ACC112 (cell line): ENCODE measurements around the gene EFNA2.

Experiments used
- H2AFZ ChIP-seq: fragments of 200-600 bp; sonication (generic); one replicate; pipeline ENCODE4 v1.6.0; 2017; ENCODE audit warnings: antibody characterized with exemption, low read length; ENCODE audit not compliant: unreplicated experiment
- H3K27ac ChIP-seq: fragments of 200-600 bp; sonication (generic); 2 replicates; pipeline ENCODE4 v1.5.1; 2014; ENCODE audit warnings: low read depth, mild to moderate bottlenecking, antibody characterized with exemption, low read length, moderate library complexity
- H3K27me3 ChIP-seq: fragments of 200-600 bp; sonication (generic); 2 replicates; pipeline ENCODE4 v1.6.1; 2014; ENCODE audit warnings: mild to moderate bottlenecking, antibody characterized with exemption, low read length, moderate library complexity, mixed read lengths; ENCODE audit not compliant: insufficient read depth
- H3K36me3 ChIP-seq: fragments of 200-600 bp; sonication (generic); 2 replicates; pipeline ENCODE4 v1.6.1; 2016; ENCODE audit warnings: mild to moderate bottlenecking, antibody characterized with exemption, low read length, moderate library complexity, mixed read lengths; ENCODE audit not compliant: insufficient read depth
- H3K4me1 ChIP-seq: fragments of 200-600 bp; sonication (generic); one replicate; pipeline ENCODE4 v1.6.1; 2016; ENCODE audit warnings: low read length, mixed read lengths; ENCODE audit not compliant: insufficient read depth, unreplicated experiment, control insufficient read depth
- H3K4me3 ChIP-seq: fragments of 200-600 bp; sonication (generic); 2 replicates; pipeline ENCODE4 v1.5.1; 2014; ENCODE audit warnings: mild to moderate bottlenecking, low read depth, low read length
- H3K79me2 ChIP-seq: fragments of 200-600 bp; sonication (generic); one replicate; pipeline ENCODE4 v1.6.0; 2016; ENCODE audit warnings: low read length; ENCODE audit not compliant: control insufficient read depth, unreplicated experiment, insufficient read depth

Gene EFNA2

DNA sequence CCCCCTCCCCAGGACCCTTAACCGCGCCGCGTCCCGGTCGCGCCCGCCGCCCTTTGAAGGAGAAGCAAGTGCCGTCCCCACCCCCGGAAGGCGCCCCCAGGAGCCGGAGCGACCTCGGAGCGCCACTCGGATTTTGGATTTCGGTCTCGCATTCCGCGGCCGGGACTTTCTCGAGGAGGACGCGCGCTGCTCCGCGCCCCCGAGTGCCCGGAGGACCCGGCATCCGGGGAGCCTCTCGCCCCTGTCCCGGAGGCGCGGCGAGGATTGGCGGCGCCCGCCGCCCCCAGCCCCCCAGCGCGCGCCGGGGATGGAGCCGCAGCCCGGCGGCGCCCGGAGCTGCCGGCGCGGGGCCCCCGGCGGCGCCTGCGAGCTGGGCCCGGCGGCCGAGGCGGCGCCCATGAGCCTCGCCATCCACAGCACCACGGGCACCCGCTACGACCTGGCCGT is 35.7 kb upstream of the EFNA2 start:
- H3K27ac ChIP-seq: peak overlapping the region; percentile 98
- no peak overlapping the region for H2AFZ ChIP-seq
- H3K27me3 ChIP-seq: no peaks in the 10 kb centered on the region
- H3K36me3 ChIP-seq: peaks cover 25% of the 10 kb centered on the region; the same call in 1 of the 2 replicates
- peaks cover 23% of the 10 kb centered on the region for H3K4me1 ChIP-seq
- H3K79me2 ChIP-seq: peaks cover 38% of the 10 kb centered on the region
- peak overlapping the region; percentile 96 for H3K4me3 ChIP-seq

DNA sequence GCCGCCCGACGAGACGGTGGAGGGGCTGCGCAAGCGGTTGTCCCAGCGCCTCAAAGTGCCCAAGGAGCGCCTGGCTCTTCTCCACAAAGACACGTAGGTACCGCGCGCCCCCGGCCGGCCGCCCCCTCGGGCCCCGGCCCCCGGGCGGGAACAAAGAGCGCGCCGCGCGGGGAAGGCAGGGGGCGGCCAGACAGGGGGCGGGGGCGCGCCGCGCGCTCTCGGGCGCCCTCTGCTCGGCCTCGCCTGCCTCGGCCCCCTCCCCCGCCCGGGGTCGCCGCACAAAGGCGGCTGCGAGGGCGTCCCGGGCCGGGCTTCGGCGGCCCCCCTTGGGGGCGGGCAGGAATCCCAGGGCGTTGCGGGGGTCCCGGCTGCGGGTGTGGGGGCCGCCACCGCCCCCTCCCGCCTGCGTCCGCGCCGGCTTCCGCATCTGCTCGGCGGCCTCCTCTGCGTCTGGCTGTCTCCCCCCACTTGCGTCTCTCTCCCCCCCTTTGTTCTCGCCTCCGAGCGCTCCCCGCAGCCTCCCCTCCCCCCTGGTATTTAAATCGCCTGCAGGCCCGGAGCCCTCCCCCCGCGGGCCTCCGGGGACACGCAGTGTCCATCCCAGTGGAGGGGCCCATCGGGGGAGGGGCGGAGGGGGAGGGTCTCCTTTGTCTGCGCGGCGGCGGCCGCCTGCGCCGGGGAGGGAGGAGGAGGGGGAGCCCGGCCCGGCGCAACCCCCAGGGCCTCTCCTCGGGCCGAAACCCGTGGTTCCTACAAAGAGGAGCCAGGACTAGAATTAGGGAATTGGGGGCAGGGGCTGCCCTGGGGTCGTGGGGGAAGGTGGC is 35.0 kb upstream of the EFNA2 start:
- peak overlapping the region; percentile 98 for H3K27ac ChIP-seq
- peaks cover 31% of the 10 kb centered on the region; the same call in 1 of the 2 replicates for H3K36me3 ChIP-seq
- H3K79me2 ChIP-seq: peaks cover 44% of the 10 kb centered on the region
- peaks cover 24% of the 10 kb centered on the region for H3K4me1 ChIP-seq
- H3K4me3 ChIP-seq: peak overlapping the region; percentile 96
- no peak overlapping the region for H2AFZ ChIP-seq
- no peaks in the 10 kb centered on the region for H3K27me3 ChIP-seq

DNA sequence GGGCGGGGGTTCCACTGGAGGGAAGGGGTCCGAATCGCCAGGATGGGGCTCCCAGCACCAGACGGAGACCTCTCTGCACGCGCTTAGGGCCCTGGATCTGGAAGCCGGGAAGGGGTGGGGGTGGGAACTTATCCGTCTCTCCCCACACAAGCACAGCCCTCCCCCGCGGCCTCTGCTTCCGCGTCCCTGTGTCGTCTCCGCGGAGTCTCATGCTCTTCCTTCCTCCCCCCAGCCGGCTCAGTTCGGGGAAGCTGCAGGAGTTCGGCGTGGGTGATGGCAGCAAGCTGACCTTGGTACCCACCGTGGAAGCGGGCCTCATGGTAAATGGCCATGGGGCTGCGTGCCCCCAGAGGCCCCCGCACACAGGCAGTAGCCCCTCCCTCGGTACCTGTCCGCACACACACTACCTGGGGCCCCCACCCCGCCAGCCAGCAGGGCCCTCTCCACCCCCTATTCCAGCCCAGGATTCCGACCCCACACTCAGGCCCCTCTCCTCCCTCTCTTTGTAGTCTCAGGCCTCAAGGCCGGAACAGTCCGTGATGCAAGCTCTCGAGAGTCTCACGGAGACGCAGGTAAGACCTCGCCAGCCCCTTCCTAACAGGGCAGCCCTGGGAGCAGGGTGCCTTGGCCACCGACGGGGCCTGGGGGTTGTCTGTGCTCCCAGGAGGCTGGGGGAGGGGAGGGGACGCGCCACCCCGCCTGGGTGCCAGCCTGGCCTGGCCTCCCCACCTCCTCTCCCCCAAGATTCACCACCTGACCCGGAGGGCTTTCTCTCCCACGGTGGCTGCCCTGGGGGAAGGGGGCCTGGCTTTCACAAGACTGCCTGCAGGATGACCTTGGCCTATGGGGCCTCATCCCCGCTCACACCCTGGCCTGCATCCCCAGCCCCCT is 34.1 kb upstream of the EFNA2 start:
- Histone ChIP-seq H3K4me3 (peak overlapping the region; percentile 96), H2AFZ (no peak overlapping the region), H3K4me1 (peaks cover 32% of the 10 kb centered on the region), H3K27me3 (no peaks in the 10 kb centered on the region), H3K36me3 (peaks cover 33% of the 10 kb centered on the region; the same call in 1 of the 2 replicates), H3K27ac (peak overlapping the region; percentile 98), H3K79me2 (peaks cover 45% of the 10 kb centered on the region)

DNA sequence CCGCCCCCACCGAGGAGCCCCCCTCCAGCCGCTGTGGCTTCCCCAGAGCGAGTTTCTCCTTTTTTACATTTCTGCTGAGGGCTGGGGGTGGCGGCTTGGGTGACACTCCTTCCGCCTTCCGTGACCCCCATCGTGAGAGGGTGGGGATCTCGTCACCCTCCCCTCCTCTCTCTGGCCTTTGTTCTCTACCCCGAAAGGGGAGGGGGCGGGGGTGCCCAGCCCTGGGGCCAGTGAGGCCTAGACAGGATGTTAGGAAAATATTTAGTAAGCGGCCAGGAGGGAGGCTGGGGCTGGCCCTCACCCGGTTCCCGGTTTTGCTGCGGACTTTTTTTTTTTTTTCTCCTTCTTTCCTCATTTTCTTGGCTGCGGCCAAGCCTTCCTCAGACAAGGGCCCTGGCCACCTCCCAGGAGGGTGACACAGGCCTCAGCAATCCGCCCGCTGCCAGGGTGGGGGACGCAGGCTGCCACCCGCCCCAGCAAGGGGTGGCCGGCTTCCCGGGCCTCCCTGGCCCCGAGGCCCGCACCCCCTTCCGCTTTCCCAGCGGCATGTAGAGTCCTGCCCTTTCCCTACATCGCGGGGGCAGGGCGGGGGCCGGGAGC is 33.4 kb upstream of the EFNA2 start:
- peak overlapping the region; percentile 98 for H3K27ac ChIP-seq
- H2AFZ ChIP-seq: no peak overlapping the region
- peak overlapping the region; percentile 96 for H3K4me3 ChIP-seq
- H3K4me1 ChIP-seq: peaks cover 37% of the 10 kb centered on the region
- H3K79me2 ChIP-seq: peaks cover 51% of the 10 kb centered on the region
- no peaks in the 10 kb centered on the region for H3K27me3 ChIP-seq
- peaks cover 33% of the 10 kb centered on the region; the same call in 1 of the 2 replicates for H3K36me3 ChIP-seq

DNA sequence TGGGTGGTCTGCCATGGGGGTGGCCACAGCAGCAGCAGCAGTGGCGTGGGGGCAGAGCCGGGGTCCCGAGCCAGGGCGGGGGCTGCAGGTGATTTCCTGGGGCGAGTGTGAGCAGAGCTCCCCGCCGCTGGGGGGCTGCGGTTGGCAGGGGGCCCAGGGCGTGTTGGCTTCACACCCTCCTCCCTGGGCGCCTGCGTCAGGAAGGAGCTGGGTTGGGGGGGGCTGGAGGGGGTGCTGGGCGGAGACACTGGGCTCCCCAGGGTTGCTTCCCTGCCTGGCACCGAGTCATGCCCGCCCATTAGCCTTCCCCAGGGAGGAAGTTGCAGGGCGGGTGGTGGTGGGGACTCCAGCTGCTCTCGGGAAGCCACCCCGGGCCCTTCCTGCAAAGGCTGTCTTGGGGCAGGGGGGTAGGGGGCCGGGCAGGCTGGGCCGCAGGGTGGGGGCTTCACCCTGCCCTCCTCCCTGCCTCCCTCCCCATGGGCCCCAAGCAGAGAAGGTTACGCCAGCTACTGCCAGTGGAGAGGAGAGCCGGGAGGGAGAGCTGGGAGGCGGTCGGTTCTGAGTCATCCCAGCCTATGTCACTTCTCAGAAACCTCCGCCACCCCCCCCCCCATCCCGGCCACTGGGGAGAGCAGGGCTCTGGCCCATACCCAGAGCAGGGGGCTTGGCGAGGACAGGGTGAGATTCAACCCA is 32.7 kb upstream of the EFNA2 start:
- Histone ChIP-seq H2AFZ (no peak overlapping the region), H3K27ac (peak overlapping the region; percentile 98), H3K4me3 (peak overlapping the region; percentile 96), H3K27me3 (no peaks in the 10 kb centered on the region), H3K4me1 (peaks cover 41% of the 10 kb centered on the region), H3K79me2 (peaks cover 51% of the 10 kb centered on the region), H3K36me3 (peaks cover 33% of the 10 kb centered on the region; the same call in 1 of the 2 replicates)

DNA sequence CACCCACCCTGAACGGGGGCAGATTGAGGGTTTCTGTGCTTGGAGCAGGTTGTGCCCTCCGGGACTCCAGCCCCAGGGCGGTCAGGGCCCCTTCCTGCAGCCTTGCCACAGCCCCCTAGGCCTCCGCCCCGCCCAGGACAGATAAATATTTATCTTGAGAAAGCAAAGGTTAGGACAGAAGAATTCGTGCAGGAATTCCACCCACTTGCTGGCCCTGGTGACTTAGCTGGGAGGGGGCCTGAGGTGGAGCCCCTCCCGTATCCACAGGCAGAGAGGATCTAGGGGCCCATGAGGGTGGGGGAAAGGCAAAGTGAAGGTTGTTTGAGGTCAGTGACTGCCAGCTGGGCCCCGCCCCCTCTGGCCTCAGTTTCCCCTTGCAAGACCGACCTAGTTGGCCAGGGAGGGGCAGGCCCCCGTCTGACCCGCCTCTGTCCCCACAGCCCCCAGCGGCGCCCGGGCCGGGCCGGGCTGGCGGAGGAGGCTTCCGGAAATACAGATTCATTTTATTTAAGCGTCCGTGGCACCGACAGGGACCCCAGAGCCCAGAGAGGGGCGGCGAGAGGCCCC is 32.1 kb upstream of the EFNA2 start:
- H3K27me3 ChIP-seq: no peaks in the 10 kb centered on the region
- H2AFZ ChIP-seq: no peak overlapping the region
- H3K79me2 ChIP-seq: peaks cover 51% of the 10 kb centered on the region
- peaks cover 47% of the 10 kb centered on the region for H3K4me1 ChIP-seq
- peak overlapping the region; percentile 76 for H3K4me3 ChIP-seq
- H3K36me3 ChIP-seq: peaks cover 33% of the 10 kb centered on the region; the same call in 1 of the 2 replicates
- peak overlapping the region; percentile 98 for H3K27ac ChIP-seq

DNA sequence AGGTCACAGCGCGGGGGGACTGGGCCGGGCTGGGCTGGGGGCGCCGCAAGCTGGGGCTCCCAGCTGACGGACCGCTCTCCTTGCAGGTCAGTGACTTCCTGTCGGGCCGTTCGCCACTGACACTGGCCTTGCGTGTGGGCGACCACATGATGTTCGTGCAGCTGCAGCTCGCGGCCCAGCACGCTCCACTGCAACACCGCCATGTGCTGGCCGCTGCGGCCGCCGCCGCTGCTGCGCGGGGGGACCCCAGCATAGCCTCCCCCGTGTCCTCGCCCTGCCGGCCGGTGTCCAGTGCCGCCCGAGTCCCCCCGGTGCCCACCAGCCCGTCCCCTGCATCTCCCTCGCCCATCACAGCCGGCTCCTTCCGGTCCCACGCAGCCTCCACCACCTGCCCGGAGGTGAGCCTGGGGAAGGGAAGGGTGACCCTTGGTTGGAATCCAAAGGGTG is 31.6 kb upstream of the EFNA2 start:
- H3K4me1 ChIP-seq: peaks cover 49% of the 10 kb centered on the region
- peaks cover 51% of the 10 kb centered on the region for H3K79me2 ChIP-seq
- peak overlapping the region; percentile 76 for H3K4me3 ChIP-seq
- peaks cover 33% of the 10 kb centered on the region; the same call in 1 of the 2 replicates for H3K36me3 ChIP-seq
- H3K27me3 ChIP-seq: no peaks in the 10 kb centered on the region
- H3K27ac ChIP-seq: peak overlapping the region; percentile 98
- no peak overlapping the region for H2AFZ ChIP-seq

DNA sequence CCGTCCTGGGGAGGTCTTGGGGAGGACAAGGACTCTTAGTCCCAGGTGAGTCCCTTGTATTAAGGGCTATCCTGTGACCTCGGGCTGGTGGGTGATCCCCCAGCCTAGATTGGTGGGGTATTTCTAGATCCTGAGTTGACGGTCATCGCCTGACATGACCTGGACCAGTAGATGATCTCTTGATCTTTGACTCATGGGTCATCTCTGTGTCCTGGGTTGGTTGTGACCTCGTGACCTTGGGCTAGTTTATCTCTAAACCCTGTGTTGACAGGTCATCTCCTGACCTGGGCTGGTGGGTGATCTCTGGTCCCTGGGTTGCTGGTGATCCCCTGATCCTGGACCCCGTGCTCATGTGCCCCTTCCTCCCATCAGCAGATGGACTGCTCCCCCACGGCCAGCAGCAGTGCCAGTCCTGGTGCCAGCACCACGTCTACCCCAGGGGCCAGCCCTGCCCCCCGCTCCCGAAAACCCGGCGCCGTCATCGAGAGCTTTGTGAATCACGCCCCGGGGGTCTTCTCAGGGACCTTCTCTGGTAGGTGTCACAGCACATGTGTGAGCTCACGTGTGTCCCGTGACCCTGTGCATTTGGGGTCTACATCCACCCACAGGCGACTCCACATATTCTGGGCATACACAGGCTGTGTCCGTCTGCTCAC is 31.0 kb upstream of the EFNA2 start:
- peak overlapping the region; percentile 98 for H3K27ac ChIP-seq
- peak overlapping the region; percentile 60 for H3K4me3 ChIP-seq
- no peak overlapping the region for H2AFZ ChIP-seq
- H3K27me3 ChIP-seq: no peaks in the 10 kb centered on the region
- peaks cover 55% of the 10 kb centered on the region for H3K4me1 ChIP-seq
- H3K79me2 ChIP-seq: peaks cover 50% of the 10 kb centered on the region
- peaks cover 33% of the 10 kb centered on the region; the same call in 1 of the 2 replicates for H3K36me3 ChIP-seq
